ENCODE measurements around the gene USP40. TPM values are rescaled to one million over a fixed set of nuclear protein-coding genes. Genes with fewer than 3 reads are reported as not detected.

The USP40 gene
- total and polyA plus RNA-seq, 2 experiments from 2014 or later, result 14.0 to 21.7 TPM

GRCh38 chr2:233435436-233436190 is 131.0 kb downstream of the USP40 start:
- Histone ChIP-seq H3K4me1 (ENCODE audit: low read depth) (no peaks in the 10 kb centered on the region), H3K27ac (no peak overlapping the region), H3K9me3 (ENCODE audit: low read depth) (no peaks in the 10 kb centered on the region), H3K36me3 (no peaks in the 10 kb centered on the region), H3K27me3 (no peaks in the 10 kb centered on the region), H3K4me3 (no peak overlapping the region)
- DNase-seq (ENCODE audit: low read depth in 1 of 2, low spot score in 1 of 2), result no peak
- TF ChIP-seq, protein P1, sequence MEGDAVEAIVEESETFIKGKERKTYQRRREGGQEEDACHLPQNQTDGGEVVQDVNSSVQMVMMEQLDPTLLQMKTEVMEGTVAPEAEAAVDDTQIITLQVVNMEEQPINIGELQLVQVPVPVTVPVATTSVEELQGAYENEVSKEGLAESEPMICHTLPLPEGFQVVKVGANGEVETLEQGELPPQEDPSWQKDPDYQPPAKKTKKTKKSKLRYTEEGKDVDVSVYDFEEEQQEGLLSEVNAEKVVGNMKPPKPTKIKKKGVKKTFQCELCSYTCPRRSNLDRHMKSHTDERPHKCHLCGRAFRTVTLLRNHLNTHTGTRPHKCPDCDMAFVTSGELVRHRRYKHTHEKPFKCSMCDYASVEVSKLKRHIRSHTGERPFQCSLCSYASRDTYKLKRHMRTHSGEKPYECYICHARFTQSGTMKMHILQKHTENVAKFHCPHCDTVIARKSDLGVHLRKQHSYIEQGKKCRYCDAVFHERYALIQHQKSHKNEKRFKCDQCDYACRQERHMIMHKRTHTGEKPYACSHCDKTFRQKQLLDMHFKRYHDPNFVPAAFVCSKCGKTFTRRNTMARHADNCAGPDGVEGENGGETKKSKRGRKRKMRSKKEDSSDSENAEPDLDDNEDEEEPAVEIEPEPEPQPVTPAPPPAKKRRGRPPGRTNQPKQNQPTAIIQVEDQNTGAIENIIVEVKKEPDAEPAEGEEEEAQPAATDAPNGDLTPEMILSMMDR (IDR thresholded peaks at IDR 0.05; ENCODE audit: low read depth, low read length), result no peak

DNA sequence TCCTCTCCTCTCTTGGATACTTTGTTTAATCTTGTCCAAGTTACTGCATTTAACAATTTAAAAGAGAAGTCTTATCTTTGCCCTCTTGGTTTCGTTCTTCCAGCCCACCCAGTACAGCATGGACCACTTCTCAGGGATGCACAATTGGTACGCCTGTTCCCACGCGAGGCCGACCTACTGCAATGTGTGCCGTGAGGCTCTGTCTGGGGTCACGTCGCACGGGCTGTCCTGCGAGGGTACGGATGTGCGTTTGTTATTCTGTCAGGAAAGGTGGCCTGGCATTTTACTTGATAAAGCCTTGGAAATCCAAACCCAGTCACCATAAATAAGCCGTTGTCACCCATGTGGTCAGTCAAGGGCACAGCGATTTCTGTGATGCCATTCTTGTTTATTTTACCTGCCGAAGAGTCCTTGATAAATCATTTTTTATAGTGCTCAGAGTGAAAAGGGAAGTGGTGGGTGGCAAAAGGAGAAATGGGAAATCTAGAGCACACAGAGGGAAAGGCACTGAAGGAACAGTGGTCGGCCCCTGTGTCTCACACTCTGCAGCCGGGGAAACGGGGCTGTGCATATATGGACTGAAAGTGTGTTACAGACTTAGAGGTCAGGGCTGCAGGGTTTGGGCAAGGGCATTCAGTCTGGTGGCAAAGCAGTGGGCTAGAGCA is 131.8 kb downstream of the USP40 start:
- H3K27me3 ChIP-seq, result no peaks in the 10 kb centered on the region
- H3K4me1 ChIP-seq (ENCODE audit: low read depth), result no peaks in the 10 kb centered on the region
- H3K9me3 ChIP-seq (ENCODE audit: low read depth), result no peaks in the 10 kb centered on the region
- TF ChIP-seq, protein P1 (IDR thresholded peaks at IDR 0.05; ENCODE audit: low read depth, low read length), result no peak
- no peak overlapping the region for H3K4me3 ChIP-seq
- no peak for DNase-seq (ENCODE audit: low read depth in 1 of 2, low spot score in 1 of 2)
- H3K36me3 ChIP-seq, result no peaks in the 10 kb centered on the region
- no peak overlapping the region for H3K27ac ChIP-seq

- H3K36me3 ChIP-seq, result no peaks in the 10 kb centered on the region
- TF ChIP-seq, protein P1 (IDR thresholded peaks at IDR 0.05; ENCODE audit: low read depth, low read length), result no peak
- no peak overlapping the region for H3K27ac ChIP-seq
- no peak for DNase-seq (ENCODE audit: low read depth in 1 of 2, low spot score in 1 of 2)
- no peaks in the 10 kb centered on the region for H3K27me3 ChIP-seq
- H3K4me3 ChIP-seq, result no peak overlapping the region
- H3K4me1 ChIP-seq (ENCODE audit: low read depth), result peaks cover 7% of the 10 kb centered on the region
- no peaks in the 10 kb centered on the region for H3K9me3 ChIP-seq (ENCODE audit: low read depth)
Observed at GRCh38 chr2:233433794-233434193, 132.8 kb downstream of the USP40 start.

DNA sequence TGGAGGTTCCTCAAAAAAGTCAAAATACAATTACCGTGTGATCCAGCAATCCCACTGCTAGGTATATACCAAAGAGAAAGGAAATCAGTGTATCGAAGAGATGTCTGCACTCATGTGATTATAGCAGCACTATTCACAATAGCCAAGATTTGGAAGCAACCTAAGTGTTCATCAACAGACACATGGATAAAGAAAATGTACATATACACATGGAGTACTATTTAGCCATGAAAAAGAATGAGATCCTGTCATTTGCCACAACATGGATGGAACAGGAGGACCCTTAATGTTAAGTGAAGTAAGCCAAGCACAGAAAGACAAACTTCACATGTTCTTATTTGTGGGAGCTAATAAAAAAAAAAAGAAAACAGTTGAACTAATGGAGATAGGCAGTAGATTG is 133.6 kb downstream of the USP40 start:
- Histone ChIP-seq H3K36me3 (no peaks in the 10 kb centered on the region), H3K4me3 (no peak overlapping the region), H3K27ac (no peak overlapping the region), H3K9me3 (ENCODE audit: low read depth) (no peaks in the 10 kb centered on the region), H3K27me3 (no peaks in the 10 kb centered on the region), H3K4me1 (ENCODE audit: low read depth) (peaks cover 7% of the 10 kb centered on the region)
- no peak for DNase-seq (ENCODE audit: low read depth in 1 of 2, low spot score in 1 of 2)
- TF ChIP-seq, protein P1 (IDR thresholded peaks at IDR 0.05; ENCODE audit: low read depth, low read length), result no peak

- Histone ChIP-seq H3K4me3 (no peak overlapping the region), H3K9me3 (ENCODE audit: low read depth) (no peaks in the 10 kb centered on the region), H3K27ac (no peak overlapping the region), H3K27me3 (no peaks in the 10 kb centered on the region), H3K4me1 (ENCODE audit: low read depth) (peaks cover 7% of the 10 kb centered on the region), H3K36me3 (no peaks in the 10 kb centered on the region)
- no peak for DNase-seq (ENCODE audit: low read depth in 1 of 2, low spot score in 1 of 2)
- TF ChIP-seq, protein P1 (IDR thresholded peaks at IDR 0.05; ENCODE audit: low read depth, low read length), result no peak
Observed at GRCh38 chr2:233430651-233431050, 135.9 kb downstream of the USP40 start.

All from cardiac muscle cell (in vitro differentiated cells and primary cell).